ENCODE measurements around the gene SCARB1.

GRCh38 chr12:124786061-124786964, 77.4 kb downstream of the SCARB1 start:
- TF ChIP-seq CTCF (IDR thresholded peaks at IDR 0.05; ENCODE audit: insufficient read depth, low read length) (no peak), POLR2AphosphoS5 (IDR thresholded peaks at IDR 0.05; ENCODE audit: low read depth) (no peak), GABPA (IDR thresholded peaks at IDR 0.05; ENCODE audit: low read depth) (no peak), REST (IDR thresholded peaks at IDR 0.05; ENCODE audit: insufficient replicate concordance, low read depth) (no peak), SPI1 (IDR thresholded peaks at IDR 0.05; ENCODE audit: borderline replicate concordance, low read depth) (no peak)

All from HL-60 (cell line).